Fibroblast of lung (primary cell): ENCODE results near the gene SLC6A17. TPM values are rescaled to one million over a fixed set of nuclear protein-coding genes. Genes with fewer than 3 reads are reported as not detected.

Source experiments
- DNase-seq, 2 donors: peaks; one replicate each; pipeline versions ENCODE4 v3.0.0 to v3.0.0-alpha.2; 2010; ENCODE audit warnings: low read depth in 2 of 2
- H2AFZ ChIP-seq: 2 replicates; pipeline ENCODE4 v1.5.1; 2012; ENCODE audit warnings: low read length, control low read depth, inconsistent platforms
- H3K27ac ChIP-seq: 2 replicates; pipeline ENCODE4 v1.5.1; 2011; ENCODE audit warnings: low read length, control low read depth; ENCODE audit not compliant: insufficient read depth
- H3K27me3 ChIP-seq: 2 replicates; pipeline ENCODE4 v1.5.1; 2011; ENCODE audit warnings: mild to moderate bottlenecking, low read length; ENCODE audit not compliant: control insufficient read depth, insufficient read depth
- H3K36me3 ChIP-seq: 2 replicates; pipeline ENCODE4 v1.5.1; 2011; ENCODE audit warnings: low read length; ENCODE audit not compliant: control insufficient read depth, insufficient read depth
- H3K4me1 ChIP-seq: 2 replicates; pipeline ENCODE4 v1.5.1; 2011; ENCODE audit warnings: low read length; ENCODE audit not compliant: control insufficient read depth, insufficient read depth; ENCODE audit errors: extremely low read depth
- H3K4me2 ChIP-seq: 2 replicates; pipeline ENCODE4 v1.5.1; 2011; ENCODE audit warnings: low read length, control low read depth; ENCODE audit not compliant: insufficient read depth; ENCODE audit errors: extremely low read depth
- H3K4me3 ChIP-seq, 4 experiments: fragments of 200-600 bp in 1 of 4; sonication (generic) in 1 of 4; replicated peaks in 1 of 4; 2 replicates each; pipeline ENCODE4 v1.5.1; 2011 to 2016; ENCODE audit warnings: low read length in 4 of 4, low read depth in 3 of 4, mild to moderate bottlenecking in 3 of 4, control low read depth in 2 of 4, inconsistent platforms in 1 of 4, mixed read lengths in 1 of 4; ENCODE audit not compliant: insufficient read depth in 1 of 4; ENCODE audit errors: control extremely low read depth in 1 of 4
- H3K79me2 ChIP-seq: 2 replicates; pipeline ENCODE4 v1.5.1; 2012; ENCODE audit warnings: mild to moderate bottlenecking, low read length, inconsistent platforms; ENCODE audit not compliant: control insufficient read depth, insufficient read depth
- H3K9ac ChIP-seq: 2 replicates; pipeline ENCODE4 v1.5.1; 2011; ENCODE audit warnings: mild to moderate bottlenecking, low read length, control low read depth; ENCODE audit not compliant: insufficient read depth
- H3K9me3 ChIP-seq: 2 replicates; pipeline ENCODE4 v1.5.1; 2012; ENCODE audit warnings: low read depth, low read length; ENCODE audit not compliant: control insufficient read depth, insufficient read depth
- H4K20me1 ChIP-seq: 2 replicates; pipeline ENCODE4 v1.5.1; 2011; ENCODE audit warnings: low read length; ENCODE audit not compliant: control insufficient read depth, insufficient read depth; ENCODE audit errors: extremely low read depth
- CTCF ChIP-seq, 2 donors: IDR thresholded peaks in 1 of 2; conservative IDR thresholded peaks in 1 of 2; 1 replicate in 1 of 2; 2 replicates in 1 of 2; pipeline ENCODE4 v1.5.1; 2011 to 2012; ENCODE audit warnings: low read length in 2 of 2, control low read depth in 1 of 2, inconsistent platforms in 1 of 2, low read depth in 1 of 2, mild to moderate bottlenecking in 1 of 2
- EZH2 ChIP-seq: IDR thresholded peaks from 2 replicates; pipeline ENCODE4 v1.5.1; 2012; ENCODE audit warnings: low read length, control low read depth, mild to moderate bottlenecking; ENCODE audit errors: missing control alignments
- polyA plus RNA-seq, 2 donors: library from polyadenylated mRNA; depleted of rRNA in 1 of 2; stranded (reverse) in 1 of 2; unstranded in 1 of 2; fragments of >200 nt; gene quantifications; 2 replicates each; pipeline ENCODE4 v1.2.1, GENCODE V29; 2011 to 2012; ENCODE audit warnings: missing spikeins in 1 of 2
- total RNA-seq: library from RNA; depleted of rRNA; stranded (reverse); fragments of >200 nt; gene quantifications from 2 replicates; pipeline ENCODE4 v1.2.1, GENCODE V29; 2014

SLC6A17 gene
- total and polyA plus RNA-seq, 2 donors (not counting 1 experiment from before 2014, with no cell fraction given) = under 0.01 to 0.14 TPM

- no peak for TF ChIP-seq EZH2
- TF ChIP-seq CTCF (conservative IDR thresholded peaks at IDR 0.05 in 1 of 2, IDR thresholded peaks at IDR 0.05 in 1 of 2; ENCODE audit: low read depth in 1 of 2, low read length in 2 of 2) = no peak
- Histone ChIP-seq H2AFZ (no peak overlapping the region), H3K27me3 (peaks cover 2% of the 10 kb centered on the region), H3K4me1 (peaks cover 2% of the 10 kb centered on the region), H4K20me1 (no peaks in the 10 kb centered on the region), H3K27ac (no peak overlapping the region), H3K36me3 (no peaks in the 10 kb centered on the region), H3K9me3 (no peaks in the 10 kb centered on the region), H3K79me2 (no peaks in the 10 kb centered on the region), H3K4me2 (no peak overlapping the region), H3K4me3 (no peak overlapping the region), H3K9ac (no peak overlapping the region)
- DNase-seq = no peak
These were observed 93.3 kb downstream of the SLC6A17 start for GRCh38 chr1:110243574-110243973.

- H3K27me3 ChIP-seq = peaks cover 2% of the 10 kb centered on the region
- H3K36me3 ChIP-seq = no peaks in the 10 kb centered on the region
- H3K9ac ChIP-seq = no peak overlapping the region
- no peaks in the 10 kb centered on the region for H3K9me3 ChIP-seq
- TF ChIP-seq CTCF (conservative IDR thresholded peaks at IDR 0.05 in 1 of 2, IDR thresholded peaks at IDR 0.05 in 1 of 2; ENCODE audit: low read depth in 1 of 2, low read length in 2 of 2) (no peak), EZH2 (no peak)
- H2AFZ ChIP-seq = no peak overlapping the region
- no peak for DNase-seq
- H3K79me2 ChIP-seq = no peaks in the 10 kb centered on the region
- no peaks in the 10 kb centered on the region for H4K20me1 ChIP-seq
- no peak overlapping the region for H3K4me2 ChIP-seq
- no peak overlapping the region for H3K27ac ChIP-seq
- H3K4me3 ChIP-seq = no peak overlapping the region
- H3K4me1 ChIP-seq = no peaks in the 10 kb centered on the region
These were observed 95.8 kb downstream of the SLC6A17 start for GRCh38 chr1:110245876-110246620.

DNA sequence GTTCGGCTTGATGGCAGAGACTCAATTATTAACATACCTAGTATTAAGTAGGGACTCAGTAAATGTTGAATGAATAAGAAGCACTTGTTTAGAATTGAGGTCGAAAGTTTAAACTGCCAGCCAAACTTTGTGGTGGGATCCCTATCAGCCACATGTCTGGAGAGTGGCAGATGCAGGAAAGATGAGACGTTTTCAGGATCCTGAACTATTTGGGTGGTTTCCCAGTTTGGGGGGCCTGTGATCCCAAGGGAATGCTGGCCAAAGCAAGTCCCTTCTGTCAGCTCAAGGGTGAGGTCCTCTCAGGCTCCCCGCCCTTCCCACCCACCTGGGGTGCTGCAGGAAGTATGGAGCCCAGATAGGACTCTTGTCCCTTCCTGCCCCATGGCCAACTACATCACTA, 98.5 kb downstream of the SLC6A17 start:
- Histone ChIP-seq H3K27me3 (peaks cover 3% of the 10 kb centered on the region), H3K4me1 (no peaks in the 10 kb centered on the region), H3K4me3 (no peak overlapping the region), H3K27ac (no peak overlapping the region), H3K36me3 (no peaks in the 10 kb centered on the region), H3K4me2 (no peak overlapping the region), H3K9me3 (no peaks in the 10 kb centered on the region), H4K20me1 (no peaks in the 10 kb centered on the region), H3K9ac (no peak overlapping the region), H2AFZ (no peak overlapping the region), H3K79me2 (no peaks in the 10 kb centered on the region)
- TF ChIP-seq CTCF (conservative IDR thresholded peaks at IDR 0.05 in 1 of 2, IDR thresholded peaks at IDR 0.05 in 1 of 2; ENCODE audit: low read depth in 1 of 2, low read length in 2 of 2) = no peak
- TF ChIP-seq EZH2 = no peak
- no peak for DNase-seq
